GM18858 (cell line): Measurements from ENCODE around the gene MOBP.

ENCODE experiments used
- ATAC-seq: cut with Tn5 transposase; IDR thresholded peaks from one replicate; pipeline ENCODE4 v1.9.1; 2021; ENCODE audit not compliant: unreplicated experiment

MOBP gene

GRCh38 chr3:39491733-39492350 lies 24.4 kb downstream of the MOBP start:
- no peak for ATAC-seq

- no peak for ATAC-seq
These were observed 27.3 kb downstream of the MOBP start for GRCh38 chr3:39494781-39495180.

- ATAC-seq = no peak
These were observed 30.3 kb downstream of the MOBP start for GRCh38 chr3:39497753-39498152.

- no peak for ATAC-seq
These were observed 32.3 kb downstream of the MOBP start for GRCh38 chr3:39499651-39500273.

- no peak for ATAC-seq
These were observed 33.6 kb downstream of the MOBP start for GRCh38 chr3:39501059-39501458.

- no peak for ATAC-seq
These were observed 34.7 kb downstream of the MOBP start for GRCh38 chr3:39501968-39502837.

GRCh38 chr3:39502838-39503145 lies 35.3 kb downstream of the MOBP start:
- no peak for ATAC-seq

GRCh38 chr3:39505866-39506742 lies 38.6 kb downstream of the MOBP start:
- ATAC-seq = no peak

GRCh38 chr3:39506863-39507262 lies 39.4 kb downstream of the MOBP start:
- ATAC-seq = no peak

- no peak for ATAC-seq
These were observed 46.4 kb downstream of the MOBP start for GRCh38 chr3:39513791-39514369.

GRCh38 chr3:39515681-39516441 lies 48.4 kb downstream of the MOBP start:
- ATAC-seq = no peak

GRCh38 chr3:39519103-39519502 lies 51.6 kb downstream of the MOBP start:
- no peak for ATAC-seq

GRCh38 chr3:39519554-39520288 lies 52.2 kb downstream of the MOBP start:
- ATAC-seq = no peak

GRCh38 chr3:39521456-39521855 lies 54.0 kb downstream of the MOBP start:
- no peak for ATAC-seq

GRCh38 chr3:39524107-39524506 lies 56.6 kb downstream of the MOBP start:
- no peak for ATAC-seq

- no peak for ATAC-seq
These were observed 61.4 kb downstream of the MOBP start for GRCh38 chr3:39528844-39529243.

GRCh38 chr3:39529577-39529976 lies 62.1 kb downstream of the MOBP start:
- ATAC-seq = no peak

GRCh38 chr3:39531066-39531465 lies 63.6 kb downstream of the MOBP start:
- ATAC-seq = no peak

- no peak for ATAC-seq
These were observed 64.2 kb downstream of the MOBP start for GRCh38 chr3:39531665-39532064.
